Measurements from ENCODE around the gene EPHB3. TPM values are rescaled to one million over a fixed set of nuclear protein-coding genes. Genes with fewer than 3 reads are reported as not detected.

EPHB3 gene
- total RNA-seq, 1 donor from 2014 or later = 1.6 TPM

GRCh38 chr3:184560531-184560930, 1.1 kb upstream of the EPHB3 start:
- intact Hi-C loops (cut with DNase I) = no loop called here
- DNase-seq (ENCODE audit: missing footprints) (no peak), ATAC-seq (no peak)

- ATAC-seq (peak; percentile 20), DNase-seq (ENCODE audit: missing footprints) (peak; percentile 65)
- intact Hi-C loops (cut with DNase I) = loop anchor here (1.0 kb wide), 2 partner anchors 165 to 215 kb away; no protein-coding TSS in a partner anchor
Measured at GRCh38 chr3:184561913-184562877, 610 bp downstream of the EPHB3 start.

- intact Hi-C loops (cut with DNase I) = no loop called here
- DNase-seq (ENCODE audit: missing footprints) (no peak), ATAC-seq (no peak)
Measured at GRCh38 chr3:184562878-184563560, 1.4 kb downstream of the EPHB3 start.

- intact Hi-C loops (cut with DNase I) = no loop called here
- no peak for ATAC-seq
- no peak for DNase-seq (ENCODE audit: missing footprints)
Measured at GRCh38 chr3:184563561-184563925, 2.0 kb downstream of the EPHB3 start.

- DNase-seq (ENCODE audit: missing footprints) = no peak
- intact Hi-C loops (cut with DNase I) = no loop called here
- no peak for ATAC-seq
Measured at GRCh38 chr3:184563941-184564684, 2.5 kb downstream of the EPHB3 start.

GRCh38 chr3:184564685-184565385, 3.2 kb downstream of the EPHB3 start:
- no peak for ATAC-seq
- intact Hi-C loops (cut with DNase I) = no loop called here
- DNase-seq (ENCODE audit: missing footprints) = no peak

GRCh38 chr3:184565421-184566211, 4.0 kb downstream of the EPHB3 start:
- intact Hi-C loops (cut with DNase I) = no loop called here
- DNase-seq (ENCODE audit: missing footprints) = no peak
- ATAC-seq = no peak

- ATAC-seq (no peak), DNase-seq (ENCODE audit: missing footprints) (no peak)
- intact Hi-C loops (cut with DNase I) = no loop called here
Measured at GRCh38 chr3:184566441-184567414, 5.1 kb downstream of the EPHB3 start.

- intact Hi-C loops (cut with DNase I) = no loop called here
- ATAC-seq (no peak), DNase-seq (ENCODE audit: missing footprints) (peak; percentile 52)
Measured at GRCh38 chr3:184567946-184568559, 6.5 kb downstream of the EPHB3 start.

GRCh38 chr3:184568560-184568923, 7.0 kb downstream of the EPHB3 start:
- no peak for DNase-seq (ENCODE audit: missing footprints)
- intact Hi-C loops (cut with DNase I) = no loop called here
- ATAC-seq = peak; percentile 8

- intact Hi-C loops (cut with DNase I) = no loop called here
- ATAC-seq (peak; percentile 91), DNase-seq (ENCODE audit: missing footprints) (peak; percentile 89)
Measured at GRCh38 chr3:184568924-184569829, 7.6 kb downstream of the EPHB3 start.

- intact Hi-C loops (cut with DNase I) = no loop called here
- ATAC-seq (no peak), DNase-seq (ENCODE audit: missing footprints) (no peak)
Measured at GRCh38 chr3:184570035-184570434, 8.4 kb downstream of the EPHB3 start.

GRCh38 chr3:184570489-184570888, 8.9 kb downstream of the EPHB3 start:
- intact Hi-C loops (cut with DNase I) = no loop called here
- DNase-seq (ENCODE audit: missing footprints) = no peak

GRCh38 chr3:184571750-184572377, 10.3 kb downstream of the EPHB3 start:
- ATAC-seq (no peak), DNase-seq (ENCODE audit: missing footprints) (no peak)
- intact Hi-C loops (cut with DNase I) = no loop called here

More at GRCh38 chr3:184570489-184570888, 8.9 kb downstream of the EPHB3 start:
- no peak for ATAC-seq

- intact Hi-C loops (cut with DNase I) = no loop called here
- DNase-seq (ENCODE audit: missing footprints) (peak; percentile 59), ATAC-seq (no peak)
Measured at GRCh38 chr3:184572633-184573270, 11.2 kb downstream of the EPHB3 start.
